AG04449 (cell line): ENCODE results near the gene MCOLN3.
"Not testable (repeated sequence)": the region's sequence is repeated elsewhere in the genome, so short reads cannot be mapped to it uniquely, and the experiment has no call there.

Experiments used
- CTCF ChIA-PET: fragments of 350-600 bp; formaldehyde crosslinking; extraction: SDS; loops from one replicate; lab custom pipeline; 2021; ENCODE audit warnings: antibody characterized with exemption; lab: Yijun Ruan, JAX
- POLR2A ChIA-PET: fragments of 400-600, 350-600 bp; formaldehyde crosslinking; extraction: SDS; loops from one replicate; lab custom pipeline; 2020; ENCODE audit warnings: antibody characterized with exemption, inconsistent platforms; lab: Yijun Ruan, JAX
- DNase-seq: peaks from one replicate; pipeline ENCODE4 v3.0.0-alpha.2; 2010; ENCODE audit warnings: low read depth, low spot score
- H3K4me3 ChIP-seq: 2 replicates; pipeline ENCODE4 v1.5.1; 2011; ENCODE audit warnings: low read depth, mild to moderate bottlenecking, control low read depth, low read length
- CTCF ChIP-seq: IDR thresholded peaks from one replicate; pipeline ENCODE4 v1.5.1; 2011; ENCODE audit warnings: mild to moderate bottlenecking, moderate library complexity, low read length, control low read depth, inconsistent platforms; ENCODE audit not compliant: insufficient read depth; ENCODE audit errors: missing control alignments

The MCOLN3 gene

GRCh38 chr1:85025940-85026339 is 22.4 kb downstream of the MCOLN3 start:
- no peak overlapping the region for H3K4me3 ChIP-seq
- CTCF ChIA-PET: interaction anchor here (5.2 kb wide), 1 partner anchor 82 kb away, joined by 124 read pairs; no protein-coding TSS in a partner anchor
- DNase-seq: no peak
- no peak for TF ChIP-seq CTCF
- POLR2A ChIA-PET: no interaction called here

- no peak overlapping the region for H3K4me3 ChIP-seq
- DNase-seq: no peak
- CTCF ChIA-PET: interaction anchor here (5.2 kb wide), 1 partner anchor 81 kb away, joined by 124 read pairs; no protein-coding TSS in a partner anchor
- TF ChIP-seq CTCF: no peak
- POLR2A ChIA-PET: interaction anchor here (0.6 kb wide), 1 partner anchor 17 kb away, joined by 3 read pairs; no protein-coding TSS in a partner anchor
These were observed 23.6 kb downstream of the MCOLN3 start for GRCh38 chr1:85024736-85025135.

GRCh38 chr1:85022700-85023099 is 25.6 kb downstream of the MCOLN3 start:
- no peak overlapping the region for H3K4me3 ChIP-seq
- POLR2A ChIA-PET: no interaction called here
- no peak for TF ChIP-seq CTCF
- CTCF ChIA-PET: interaction anchor here (0.8 kb wide), 1 partner anchor 20 kb away, joined by 3 read pairs; no protein-coding TSS in a partner anchor
- no peak for DNase-seq

- no peak for TF ChIP-seq CTCF
- POLR2A ChIA-PET: no interaction called here
- DNase-seq: peak; percentile 26
- CTCF ChIA-PET: interaction anchor here (1.0 to 2.2 kb wide), 5 partner anchors 8 to 77 kb away, joined by 3 to 13 read pairs (median 4); no protein-coding TSS in a partner anchor
- no peak overlapping the region for H3K4me3 ChIP-seq
These were observed 28.3 kb downstream of the MCOLN3 start for GRCh38 chr1:85019994-85020393.

GRCh38 chr1:85015826-85016225 is 32.5 kb downstream of the MCOLN3 start:
- no peak for TF ChIP-seq CTCF
- no peak for DNase-seq
- CTCF ChIA-PET: interaction anchor here (1.5 kb wide), 1 partner anchor 71 kb away, joined by 5 read pairs; no protein-coding TSS in a partner anchor
- H3K4me3 ChIP-seq: no peak overlapping the region
- POLR2A ChIA-PET: no interaction called here

GRCh38 chr1:85005641-85006040 is 42.7 kb downstream of the MCOLN3 start:
- DNase-seq, POLR2A ChIA-PET, CTCF ChIA-PET: not testable (repeated sequence)

GRCh38 chr1:85001742-85002141 is 46.6 kb downstream of the MCOLN3 start:
- ChIA-PET CTCF (interaction anchor here (1.5 kb wide), 1 partner anchor 57 kb away, joined by 6 read pairs; no protein-coding TSS in a partner anchor), POLR2A (no interaction called here)
- no peak for TF ChIP-seq CTCF
- H3K4me3 ChIP-seq: no peak overlapping the region
- no peak for DNase-seq

More at GRCh38 chr1:85005641-85006040, 42.7 kb downstream of the MCOLN3 start:
- not testable (repeated sequence) for H3K4me3 ChIP-seq
